Measurements from ENCODE around the gene ZNF784.

DNA sequence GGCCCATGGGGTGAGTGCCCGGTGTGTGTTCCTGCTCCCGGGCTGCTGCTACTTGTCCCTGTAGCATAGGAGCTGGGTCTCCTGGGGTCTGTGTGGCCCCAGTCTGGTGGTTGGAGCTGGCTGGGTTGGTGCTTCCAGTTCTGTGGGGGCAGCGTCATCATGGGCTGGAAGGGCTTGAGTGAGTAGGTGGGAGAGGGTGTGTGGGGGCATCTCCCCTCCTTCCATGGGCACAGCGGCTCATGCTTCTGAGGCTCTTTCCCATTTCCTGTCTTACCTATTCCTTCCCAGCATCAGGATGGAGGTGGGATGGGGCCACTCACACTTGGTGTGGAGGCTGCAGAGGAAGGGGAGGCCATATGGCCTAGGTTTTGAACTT lies 42.6 kb upstream of the ZNF784 start:
- TF ChIP-seq, protein P1, sequence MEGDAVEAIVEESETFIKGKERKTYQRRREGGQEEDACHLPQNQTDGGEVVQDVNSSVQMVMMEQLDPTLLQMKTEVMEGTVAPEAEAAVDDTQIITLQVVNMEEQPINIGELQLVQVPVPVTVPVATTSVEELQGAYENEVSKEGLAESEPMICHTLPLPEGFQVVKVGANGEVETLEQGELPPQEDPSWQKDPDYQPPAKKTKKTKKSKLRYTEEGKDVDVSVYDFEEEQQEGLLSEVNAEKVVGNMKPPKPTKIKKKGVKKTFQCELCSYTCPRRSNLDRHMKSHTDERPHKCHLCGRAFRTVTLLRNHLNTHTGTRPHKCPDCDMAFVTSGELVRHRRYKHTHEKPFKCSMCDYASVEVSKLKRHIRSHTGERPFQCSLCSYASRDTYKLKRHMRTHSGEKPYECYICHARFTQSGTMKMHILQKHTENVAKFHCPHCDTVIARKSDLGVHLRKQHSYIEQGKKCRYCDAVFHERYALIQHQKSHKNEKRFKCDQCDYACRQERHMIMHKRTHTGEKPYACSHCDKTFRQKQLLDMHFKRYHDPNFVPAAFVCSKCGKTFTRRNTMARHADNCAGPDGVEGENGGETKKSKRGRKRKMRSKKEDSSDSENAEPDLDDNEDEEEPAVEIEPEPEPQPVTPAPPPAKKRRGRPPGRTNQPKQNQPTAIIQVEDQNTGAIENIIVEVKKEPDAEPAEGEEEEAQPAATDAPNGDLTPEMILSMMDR (IDR thresholded peaks at IDR 0.05; ENCODE audit: low read depth, low read length) = no peak
- TF ChIP-seq EZH2phosphoT487 (IDR thresholded peaks at IDR 0.05; ENCODE audit: low read depth) = no peak
